Gastrocnemius medialis (tissue), 4 donors: ENCODE measurements around the gene PLEKHG4B. TPM values are rescaled to one million over a fixed set of nuclear protein-coding genes. Genes with fewer than 3 reads are reported as not detected.

Source experiments
- ATAC-seq, 2 donors: fragments of 150-250 bp; one replicate each; pipeline ENCODE4 v1.9.1; 2016
- DNase-seq, 2 donors: peaks; one replicate each; pipeline ENCODE4 v3.0.0-alpha.2; 2019
- H3K27ac ChIP-seq, 4 donors: fragments of 200-600 bp; sonication (generic); 1 replicate in 1 of 4; 2 replicates in 3 of 4; pipeline ENCODE4 v1.5.1; 2016 to 2018; ENCODE audit warnings: mild to moderate bottlenecking in 2 of 4, moderate library complexity in 1 of 4
- H3K27me3 ChIP-seq, 3 donors: fragments of 200-600 bp; sonication (generic) in 2 of 3; 1 replicate in 1 of 3; 2 replicates in 2 of 3; pipeline versions ENCODE4 v1.5.1 to v1.6.0; 2016 to 2019; ENCODE audit warnings: mild to moderate bottlenecking in 1 of 3, moderate library complexity in 1 of 3
- H3K36me3 ChIP-seq, 2 donors: fragments of 200-600 bp; sonication (generic) in 1 of 2; one replicate each; pipeline ENCODE4 v1.5.1; 2017 to 2018
- H3K4me1 ChIP-seq, 2 donors: fragments of 200-600 bp; sonication (generic) in 1 of 2; one replicate each; pipeline ENCODE4 v1.5.1; 2016 to 2017; ENCODE audit warnings: mild to moderate bottlenecking in 2 of 2
- H3K4me3 ChIP-seq, 4 donors: fragments of 200-600 bp; sonication (generic) in 3 of 4; 1 replicate in 1 of 4; 2 replicates in 3 of 4; pipeline ENCODE4 v1.5.1; 2016 to 2019; ENCODE audit warnings: mild to moderate bottlenecking in 2 of 4
- H3K9me3 ChIP-seq, 3 donors: fragments of 200-600 bp; sonication (generic) in 2 of 3; 1 replicate in 1 of 3; 2 replicates in 2 of 3; pipeline ENCODE4 v1.5.1; 2016 to 2019
- CTCF ChIP-seq, 5 experiments: fragments of 450-650 bp in 3 of 5; fragments of 200-600 bp in 2 of 5; sonication (generic) in 2 of 5; IDR thresholded peaks in 4 of 5; conservative IDR thresholded peaks in 1 of 5; 1 replicate in 4 of 5; 2 replicates in 1 of 5; pipeline ENCODE4 v1.5.1; 2016 to 2019; ENCODE audit warnings: antibody characterized with exemption in 5 of 5, mild to moderate bottlenecking in 3 of 5, moderate library complexity in 3 of 5
- POLR2A ChIP-seq, 2 donors: fragments of 450-650 bp; IDR thresholded peaks; one replicate each; pipeline ENCODE4 v1.6.1; 2017; ENCODE audit warnings: antibody characterized with exemption in 2 of 2, mild to moderate bottlenecking in 2 of 2, moderate library complexity in 2 of 2
- in situ Hi-C, 4 donors: fragments of 200-750 bp; cut with MboI; loops; one replicate each; pipeline versions ENCODE4 v1.15.0 to v1.8.0; 2017; ENCODE audit warnings: low sequenced_read_pairs in 4 of 4
- intact Hi-C: fragments of 100-400 bp; cut with DNase I; formaldehyde crosslinking; loops from one replicate; pipeline ENCODE4 v1.15.1; 2023; ENCODE audit warnings: low total_unique reads
- total RNA-seq, 4 donors: library from RNA; depleted of rRNA; stranded (reverse); fragments of >200 nt; gene quantifications; one replicate each; pipeline versions ENCODE4 v1.1.0 to v1.2.3, GENCODE V29; 2016

PLEKHG4B gene
- total RNA-seq, 4 donors from 2014 or later, result not detected

DNA sequence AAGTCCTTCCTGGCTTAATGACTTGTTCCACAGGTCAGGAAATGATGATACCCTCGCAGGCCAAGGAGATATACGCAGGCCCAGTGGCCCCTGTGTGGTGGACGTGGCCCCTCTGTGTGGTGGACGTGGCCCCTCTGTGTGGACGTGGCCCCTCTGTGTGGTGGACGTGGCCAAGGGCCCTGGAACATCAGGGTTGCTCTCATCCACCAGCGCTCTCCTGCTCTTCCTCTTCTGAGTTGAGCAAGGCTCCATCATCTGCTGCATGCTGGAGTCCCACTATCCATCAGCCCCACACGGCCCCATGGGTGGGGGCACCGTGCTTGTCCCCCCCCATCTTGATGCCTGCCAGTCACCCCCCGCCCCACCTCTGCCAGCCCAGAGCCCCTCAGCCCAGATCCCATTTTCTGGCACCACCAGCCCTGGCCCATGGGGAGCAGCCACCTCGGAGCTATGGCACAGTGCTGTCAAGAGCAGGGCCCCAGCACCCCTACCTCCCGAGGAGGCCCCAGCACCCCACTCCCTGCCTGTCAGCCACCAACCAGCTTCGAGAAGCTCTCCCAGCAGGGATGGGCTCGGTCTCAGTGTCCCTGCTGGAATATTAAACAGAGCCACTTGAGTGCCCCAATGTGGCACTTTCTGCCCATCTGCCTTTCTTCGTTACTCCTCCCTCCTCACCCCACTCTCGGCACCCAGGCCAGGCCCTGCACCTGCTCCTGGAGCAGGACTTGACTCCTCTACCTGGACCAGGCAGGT, 107.4 kb downstream of the PLEKHG4B start:
- Histone ChIP-seq H3K4me1 (peaks cover 25 to 45% of the 10 kb centered on the region in 2 donors), H3K4me3 (no peak overlapping the region), H3K27ac (no peak overlapping the region), H3K36me3 (peaks cover 0 to 15% of the 10 kb centered on the region in 2 donors), H3K27me3 (no peaks in the 10 kb centered on the region), H3K9me3 (no peaks in the 10 kb centered on the region)
- DNase-seq (no peak), ATAC-seq (no peak)
- no peak for TF ChIP-seq POLR2A (IDR thresholded peaks at IDR 0.05)
- intact Hi-C loops, result no loop called here
- in situ Hi-C loops, result no loop called here

GRCh38 chr5:199950-200645, 108.1 kb downstream of the PLEKHG4B start:
- Histone ChIP-seq H3K27me3 (no peaks in the 10 kb centered on the region), H3K4me3 (no peak overlapping the region), H3K9me3 (no peaks in the 10 kb centered on the region), H3K36me3 (peaks cover 0 to 22% of the 10 kb centered on the region in 2 donors), H3K27ac (no peak overlapping the region), H3K4me1 (peaks cover 18 to 38% of the 10 kb centered on the region in 2 donors)
- intact Hi-C loops, result no loop called here
- TF ChIP-seq POLR2A (IDR thresholded peaks at IDR 0.05), result no peak
- no peak for TF ChIP-seq CTCF (IDR thresholded peaks at IDR 0.05 in 4 of 5, conservative IDR thresholded peaks at IDR 0.05 in 1 of 5)
- in situ Hi-C loops, result no loop called here
- no peak for DNase-seq
- no peak for ATAC-seq

DNA sequence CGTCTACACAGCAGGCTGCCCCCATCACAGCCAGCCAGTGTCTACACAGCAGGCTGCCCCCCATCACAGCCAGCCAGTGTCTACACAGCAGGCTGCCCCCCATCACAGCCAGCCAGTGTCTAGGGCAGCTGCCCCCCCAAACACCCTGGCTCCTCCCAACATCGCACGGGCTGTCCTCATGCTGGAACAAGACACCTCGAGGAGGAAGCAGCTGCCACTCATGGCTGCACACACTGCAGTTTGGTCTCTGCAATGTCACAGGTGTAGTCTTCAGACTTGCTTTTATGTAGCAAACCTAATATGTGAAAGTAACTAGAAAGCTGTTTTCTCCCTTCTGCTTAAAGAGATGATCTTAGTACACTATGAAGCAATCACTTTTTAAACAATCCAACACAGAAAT, 109.0 kb downstream of the PLEKHG4B start:
- DNase-seq (no peak), ATAC-seq (no peak)
- Histone ChIP-seq H3K9me3 (no peaks in the 10 kb centered on the region), H3K36me3 (peaks cover 0 to 28% of the 10 kb centered on the region in 2 donors), H3K4me1 (peaks cover 12 to 38% of the 10 kb centered on the region in 2 donors), H3K27me3 (no peaks in the 10 kb centered on the region), H3K27ac (no peak overlapping the region), H3K4me3 (no peak overlapping the region)
- in situ Hi-C loops, result no loop called here
- TF ChIP-seq CTCF (IDR thresholded peaks at IDR 0.05 in 4 of 5, conservative IDR thresholded peaks at IDR 0.05 in 1 of 5) (no peak), POLR2A (IDR thresholded peaks at IDR 0.05) (no peak)
- intact Hi-C loops, result no loop called here

DNA sequence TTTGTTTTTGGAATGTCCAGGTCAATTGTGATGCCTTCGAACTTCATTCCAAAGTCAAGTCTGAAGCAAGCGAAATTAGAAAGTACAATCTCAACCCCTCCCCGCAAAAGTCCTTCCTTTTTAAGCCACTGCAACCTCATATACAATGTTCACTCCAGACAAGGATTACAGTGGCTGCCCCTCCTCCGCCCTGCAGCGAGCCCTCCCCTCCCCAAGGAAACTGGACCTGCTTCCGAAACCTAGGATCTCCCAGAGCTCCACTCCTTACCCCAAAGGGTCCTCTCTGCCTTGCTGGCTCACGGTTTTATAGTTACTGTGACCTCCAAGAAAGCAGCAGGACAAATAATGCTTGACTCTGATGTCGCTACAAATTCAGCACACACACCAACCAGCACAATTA, 109.7 kb downstream of the PLEKHG4B start:
- Histone ChIP-seq H3K4me1 (peaks cover 16 to 40% of the 10 kb centered on the region in 2 donors), H3K27me3 (no peaks in the 10 kb centered on the region), H3K4me3 (no peak overlapping the region), H3K9me3 (no peaks in the 10 kb centered on the region), H3K36me3 (peaks cover 0 to 28% of the 10 kb centered on the region in 2 donors), H3K27ac (no peak overlapping the region)
- no peak for TF ChIP-seq CTCF (IDR thresholded peaks at IDR 0.05 in 4 of 5, conservative IDR thresholded peaks at IDR 0.05 in 1 of 5)
- TF ChIP-seq POLR2A (IDR thresholded peaks at IDR 0.05), result no peak
- in situ Hi-C loops (no loop called here), intact Hi-C loops (no loop called here)
- DNase-seq, result no peak
- no peak for ATAC-seq

DNA sequence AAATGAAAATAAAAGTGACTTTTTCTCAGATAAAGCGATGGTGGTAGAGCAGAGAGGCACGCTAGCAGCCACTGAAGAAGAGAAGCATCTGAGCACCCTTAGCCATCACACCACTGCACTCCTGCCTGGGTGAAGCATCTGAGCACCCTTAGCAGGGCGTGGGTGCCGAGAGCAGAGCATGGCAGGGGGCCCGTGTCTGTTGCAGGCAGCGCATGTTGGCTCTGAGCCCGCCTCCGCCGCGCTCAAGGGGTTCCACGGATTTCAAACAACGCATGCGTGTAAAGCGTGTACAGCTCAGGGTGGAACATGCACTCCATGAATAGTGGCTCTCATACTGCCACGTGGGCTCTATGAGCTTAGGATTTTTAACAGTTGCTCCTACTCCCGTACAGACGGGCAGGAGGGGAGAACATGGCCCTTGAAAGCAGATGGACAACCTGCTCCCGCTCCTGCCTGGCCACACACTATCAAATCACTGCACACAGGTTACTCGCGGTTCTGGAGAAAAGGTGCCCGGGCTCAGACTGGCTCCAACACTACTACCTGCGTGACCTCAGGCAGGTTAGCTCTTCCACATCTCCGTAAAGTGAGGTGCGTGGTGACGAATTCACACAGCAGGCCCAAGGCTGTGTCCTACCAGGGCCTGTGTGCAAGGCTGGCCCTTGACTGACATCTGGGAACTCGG, 111.4 kb downstream of the PLEKHG4B start:
- Histone ChIP-seq H3K27ac (no peak overlapping the region), H3K4me1 (peaks cover 20 to 37% of the 10 kb centered on the region in 2 donors), H3K27me3 (no peaks in the 10 kb centered on the region), H3K36me3 (peaks cover 0 to 28% of the 10 kb centered on the region in 2 donors), H3K4me3 (no peak overlapping the region), H3K9me3 (no peaks in the 10 kb centered on the region)
- no peak for ATAC-seq
- in situ Hi-C loops (no loop called here), intact Hi-C loops (no loop called here)
- TF ChIP-seq POLR2A (IDR thresholded peaks at IDR 0.05), result no peak
- TF ChIP-seq CTCF (IDR thresholded peaks at IDR 0.05 in 4 of 5, conservative IDR thresholded peaks at IDR 0.05 in 1 of 5), result no peak
- no peak for DNase-seq
